SK-N-SH (cell line): ENCODE data around the gene GPR137. TPM values are rescaled to one million over a fixed set of nuclear protein-coding genes. Genes with fewer than 3 reads are reported as not detected.

ENCODE experiments used
- CTCF ChIA-PET: fragments of 300-600, 350-600 bp; formaldehyde crosslinking; extraction: SDS; loops from one replicate; lab custom pipeline; 2021; lab: Yijun Ruan, JAX
- POLR2A ChIA-PET: fragments of 350-600 bp; sonication (Branson Sonifier 250); formaldehyde crosslinking; extraction: SDS; loops from one replicate; lab custom pipeline; 2020; ENCODE audit warnings: antibody characterized with exemption, inconsistent platforms; lab: Yijun Ruan, JAX
- DNase-seq: peaks from one replicate; pipeline ENCODE4 v3.0.0; 2012
- H2AFZ ChIP-seq: fragments of 200-600 bp; sonication (generic); 2 replicates; pipeline ENCODE4 v1.8.1; 2016; ENCODE audit warnings: antibody characterized with exemption, mild to moderate bottlenecking, low read depth
- H3F3A ChIP-seq: fragments of 200-600 bp; sonication (generic); replicated peaks from 2 replicates; pipeline ENCODE3; 2016; ENCODE audit warnings: antibody characterized with exemption, mild to moderate bottlenecking; ENCODE audit not compliant: insufficient read depth
- H3K27ac ChIP-seq, 2 experiments: fragments of 200-500 bp in 1 of 2; fragments of 200-600 bp in 1 of 2; sonication (Bioruptor generic) in 1 of 2; sonication (generic), shearing (Covaris generic) in 1 of 2; 2 replicates each; pipeline versions ENCODE4 v1.5.1 to v1.6.1; 2014 to 2016; ENCODE audit warnings: low read depth in 2 of 2, inconsistent platforms in 1 of 2, low read length in 1 of 2, mild to moderate bottlenecking in 1 of 2, mixed read lengths in 1 of 2
- H3K27me3 ChIP-seq: fragments of 200-600 bp; sonication (generic), shearing (Covaris generic); 2 replicates; pipeline ENCODE4 v1.6.1; 2016; ENCODE audit warnings: mixed run types; ENCODE audit not compliant: insufficient read depth
- H3K36me3 ChIP-seq, 2 experiments: fragments of 200-500 bp in 1 of 2; fragments of 200-600 bp in 1 of 2; sonication (Bioruptor generic) in 1 of 2; sonication (generic) in 1 of 2; replicated peaks in 1 of 2; 2 replicates each; pipeline versions ENCODE3 to v1.5.1; 2014 to 2016; ENCODE audit warnings: low read length in 1 of 2, mild to moderate bottlenecking in 1 of 2; ENCODE audit not compliant: insufficient read depth in 2 of 2, control insufficient read depth in 1 of 2
- H3K4me1 ChIP-seq, 2 experiments: fragments of 200-500 bp in 1 of 2; fragments of 200-600 bp in 1 of 2; sonication (Bioruptor generic) in 1 of 2; sonication (generic), shearing (Covaris generic) in 1 of 2; 2 replicates each; pipeline versions ENCODE4 v1.5.1 to v1.6.1; 2014 to 2016; ENCODE audit warnings: low read depth in 1 of 2, low read length in 1 of 2, mixed run types in 1 of 2; ENCODE audit not compliant: insufficient read depth in 2 of 2, control insufficient read depth in 1 of 2
- H3K4me2 ChIP-seq: fragments of 200-600 bp; sonication (generic), shearing (Covaris generic); 2 replicates; pipeline ENCODE4 v1.6.1; 2017; ENCODE audit warnings: mixed run types
- H3K4me3 ChIP-seq, 2 experiments: fragments of 200-500 bp in 1 of 2; fragments of 200-600 bp in 1 of 2; sonication (Bioruptor generic) in 1 of 2; sonication (generic), shearing (Covaris generic) in 1 of 2; 2 replicates each; pipeline versions ENCODE4 v1.5.1 to v1.8.1; 2014 to 2016; ENCODE audit warnings: low read depth in 2 of 2, inconsistent platforms in 1 of 2, low read length in 1 of 2, mild to moderate bottlenecking in 1 of 2, mixed read lengths in 1 of 2, moderate library complexity in 1 of 2
- H3K79me2 ChIP-seq: fragments of 200-600 bp; sonication (generic); 2 replicates; pipeline ENCODE4 v1.8.1; 2017; ENCODE audit warnings: mild to moderate bottlenecking; ENCODE audit not compliant: insufficient read depth
- H3K9ac ChIP-seq: fragments of 200-600 bp; sonication (generic); 2 replicates; pipeline ENCODE4 v1.6.1; 2017; ENCODE audit warnings: mixed run types
- H3K9me2 ChIP-seq: fragments of 200-600 bp; sonication (generic); 2 replicates; pipeline ENCODE4 v1.6.1; 2017; ENCODE audit warnings: mixed run types
- H3K9me3 ChIP-seq: fragments of 200-600 bp; sonication (generic); 2 replicates; pipeline ENCODE4 v1.6.1; 2017; ENCODE audit warnings: mixed run types, mild to moderate bottlenecking, moderate library complexity
- H4K20me1 ChIP-seq: fragments of 200-600 bp; sonication (generic); 2 replicates; pipeline ENCODE4 v1.6.1; 2017; ENCODE audit warnings: mild to moderate bottlenecking, mixed run types; ENCODE audit not compliant: insufficient read depth
- CHD2 ChIP-seq: fragments of 150-350 bp; IDR thresholded peaks from 2 replicates; pipeline ENCODE4 v1.6.1; 2018; ENCODE audit warnings: low read length; ENCODE audit not compliant: partially characterized antibody
- CTCF ChIP-seq: fragments of 200-600 bp; sonication (generic); IDR thresholded peaks from 2 replicates; pipeline ENCODE4 v1.6.1; 2017; ENCODE audit warnings: antibody characterized with exemption, mild to moderate bottlenecking, moderate library complexity
- EP300 ChIP-seq, 2 experiments: IDR thresholded peaks; 2 replicates each; pipeline versions ENCODE4 v1.4.0 to v1.6.1; 2012; ENCODE audit warnings: borderline replicate concordance in 1 of 2, low read depth in 1 of 2, low read length in 1 of 2
- FOSL2 ChIP-seq: IDR thresholded peaks from 2 replicates; pipeline ENCODE4 v1.4.0; 2012; ENCODE audit warnings: low read depth, mild to moderate bottlenecking, moderate library complexity, borderline replicate concordance
- FOXJ3 ChIP-seq: sonication (generic); formaldehyde crosslinking; IDR thresholded peaks from 2 replicates; pipeline ENCODE4 v1.5.1; 2020; ENCODE audit warnings: mild to moderate bottlenecking, missing genetic modification reagents
- GABPA ChIP-seq: IDR thresholded peaks from 2 replicates; pipeline ENCODE4 v1.4.0; 2012; ENCODE audit warnings: low read depth, mild to moderate bottlenecking
- GATA2 ChIP-seq: sonication (generic); formaldehyde crosslinking; IDR thresholded peaks from 2 replicates; pipeline ENCODE4 v1.5.0; 2020; ENCODE audit warnings: mild to moderate bottlenecking, missing genetic modification reagents
- MAX ChIP-seq: IDR thresholded peaks from 2 replicates; pipeline ENCODE4 v1.4.0; 2012; ENCODE audit warnings: low read depth
- MXI1 ChIP-seq: IDR thresholded peaks from 2 replicates; pipeline ENCODE4 v1.6.1; 2012; ENCODE audit warnings: mild to moderate bottlenecking, low read depth, low read length, improper control_type of control experiment
- NFIC ChIP-seq: IDR thresholded peaks from 2 replicates; pipeline ENCODE4 v1.4.0; 2012; ENCODE audit warnings: borderline replicate concordance
- NRF1 ChIP-seq: IDR thresholded peaks from 2 replicates; pipeline ENCODE4 v1.6.1; 2012; ENCODE audit warnings: low read depth, mild to moderate bottlenecking, low read length
- POLR2AphosphoS5 ChIP-seq: IDR thresholded peaks from 2 replicates; pipeline ENCODE4 v1.6.1; 2012; ENCODE audit warnings: low read depth, low read length
- RAD21 ChIP-seq: IDR thresholded peaks from 2 replicates; pipeline ENCODE4 v1.6.1; 2012; ENCODE audit warnings: mild to moderate bottlenecking, low read length
- RCOR1 ChIP-seq: fragments of 150-350 bp; IDR thresholded peaks from 2 replicates; pipeline ENCODE4 v1.6.1; 2017; ENCODE audit warnings: antibody characterized with exemption, low read length
- RFX5 ChIP-seq: IDR thresholded peaks from 2 replicates; pipeline ENCODE4 v1.6.1; 2012; ENCODE audit warnings: mild to moderate bottlenecking, improper control_type of control experiment, low read length
- SMC3 ChIP-seq: IDR thresholded peaks from 2 replicates; pipeline ENCODE4 v1.6.1; 2012; ENCODE audit warnings: low read depth, low read length, improper control_type of control experiment
- TCF12 ChIP-seq: IDR thresholded peaks from 2 replicates; pipeline ENCODE4 v1.4.0; 2012
- TEAD4 ChIP-seq: IDR thresholded peaks from 2 replicates; pipeline ENCODE4 v1.4.0; 2012; ENCODE audit warnings: mild to moderate bottlenecking, borderline replicate concordance; ENCODE audit not compliant: insufficient read depth
- USF2 ChIP-seq: fragments of 150-350 bp; IDR thresholded peaks from 2 replicates; pipeline ENCODE4 v1.6.1; 2017; ENCODE audit warnings: antibody characterized with exemption, low read length, low read depth, borderline replicate concordance
- YY1 ChIP-seq: IDR thresholded peaks from 2 replicates; pipeline ENCODE4 v1.4.0; 2012; ENCODE audit warnings: low read depth, mild to moderate bottlenecking
- WGBS: methylation state at CpG from one replicate; pipeline ENCODE4 v1.1.6; 2017; ENCODE audit warnings: low lambda C conversion rate; 5-methylcytosine and 5-hydroxymethylcytosine counted together
- polyA plus RNA-seq, 3 experiments: library from polyadenylated mRNA; depleted of rRNA; stranded (reverse); fragments of >200 nt; gene quantifications; 2 replicates each; pipeline ENCODE4 v1.2.3, GENCODE V29; 2012

The GPR137 gene
- polyA plus RNA-seq, 1 of the 3 experiments (the other 2 are of a cell fraction), result 29.9 TPM

- Histone ChIP-seq H3K4me2 (no peak overlapping the region), H3K36me3 (peaks cover 27 to 31% of the 10 kb centered on the region in 2 experiments), H3K9me3 (no peaks in the 10 kb centered on the region), H3K27ac (peak overlapping the region in 1 of 2 experiments; percentile 94; a peak in 2 of 4 replicates), H4K20me1 (no peaks in the 10 kb centered on the region)
- TF ChIP-seq EP300 (IDR thresholded peaks at IDR 0.05; ENCODE audit: borderline replicate concordance in 1 of 2, low read depth in 1 of 2, low read length in 1 of 2) (peak in 1 of 2 experiments; percentile 96; a peak in 2 of 4 replicates), TEAD4 (no peak), RCOR1 (peak; percentile 78), POLR2AphosphoS5 (no peak), SMC3 (peak; percentile 6; the same call in 1 of the 2 replicates), NRF1 (no peak), USF2 (no peak), FOSL2 (no peak), GATA2 (CRISPR knock-in tag) (peak; percentile 93), YY1 (no peak), CHD2 (peak; percentile 60), NFIC (no peak), RAD21 (no peak), CTCF (no peak), RFX5 (no peak), TCF12 (no peak), GABPA (no peak), FOXJ3 (CRISPR knock-in tag) (no peak), MXI1 (peak; percentile 88), MAX (no peak)
- TF ChIP-seq, all 33 proteins: peak for 6
- Histone ChIP-seq H3K4me1 (peaks cover 12 to 55% of the 10 kb centered on the region in 2 experiments; a peak in 3 of 4 replicates), H3K4me3 (no peak overlapping the region), H3K9me2 (no peaks in the 10 kb centered on the region), H3K79me2 (no peaks in the 10 kb centered on the region; the same call in none of the 2 replicates), H2AFZ (no peak overlapping the region), H3K27me3 (no peaks in the 10 kb centered on the region), H3K9ac (no peak overlapping the region), H3F3A (peaks cover 16% of the 10 kb centered on the region)
- CTCF ChIA-PET, result interaction anchor here (0.9 to 5.7 kb wide), 12 partner anchors 11 to 496 kb away, joined by 3 to 119 read pairs (median 6); partner anchors contain the start of genes NUDT22, PLCB3, PPP1R14B and TRPT1
- DNase-seq, result peak; percentile 83
- POLR2A ChIA-PET, result interaction anchor here (1.0 to 2.8 kb wide), 9 partner anchors 9 to 53 kb away, joined by 3 to 41 read pairs (median 5); partner anchors contain the start of genes FKBP2, NUDT22, PLCB3 and PPP1R14B
- 71% methylated on average over 7 of the region's 10 CpGs for WGBS
These were observed 21.2 kb upstream of the GPR137 start for GRCh38 chr11:64264371-64264852.
